Peyer's patch (tissue), 4 donors: ENCODE data around the gene SLC17A6. TPM values are rescaled to one million over a fixed set of nuclear protein-coding genes. Genes with fewer than 3 reads are reported as not detected.

Experiments
- DNase-seq, 3 donors: peaks; one replicate each; pipeline ENCODE4 v3.0.0-alpha.2; 2017 to 2019
- H3K27ac ChIP-seq, 4 donors: fragments of 200-600 bp; sonication (generic); one replicate each; pipeline ENCODE4 v1.5.1; 2016 to 2019
- H3K27me3 ChIP-seq, 2 donors: fragments of 200-600 bp; sonication (generic); one replicate each; pipeline ENCODE4 v1.5.1; 2019
- H3K36me3 ChIP-seq, 3 donors: fragments of 200-600 bp; sonication (generic); one replicate each; pipeline ENCODE4 v1.5.1; 2016 to 2019
- H3K4me1 ChIP-seq, 4 donors: fragments of 200-600 bp; sonication (generic); one replicate each; pipeline ENCODE4 v1.5.1; 2016 to 2019
- H3K4me3 ChIP-seq, 4 donors: fragments of 200-600 bp; sonication (generic); 1 replicate in 3 of 4; 2 replicates in 1 of 4; pipeline ENCODE4 v1.5.1; 2016 to 2019; ENCODE audit warnings: mild to moderate bottlenecking in 1 of 4
- H3K9me3 ChIP-seq, 4 donors: fragments of 200-600 bp; sonication (generic); one replicate each; pipeline ENCODE4 v1.5.1; 2016 to 2019; ENCODE audit warnings: mild to moderate bottlenecking in 1 of 4
- CTCF ChIP-seq, 6 experiments: fragments of 450-650 bp in 4 of 6; fragments of 200-600 bp in 2 of 6; sonication (generic) in 1 of 6; IDR thresholded peaks; one replicate each; pipeline ENCODE4 v1.5.1; 2017 to 2019; ENCODE audit warnings: antibody characterized with exemption in 6 of 6, mild to moderate bottlenecking in 3 of 6, moderate library complexity in 1 of 6
- POLR2A ChIP-seq, 2 donors: fragments of 450-650 bp; IDR thresholded peaks; one replicate each; pipeline ENCODE4 v1.5.1; 2017; ENCODE audit warnings: antibody characterized with exemption in 2 of 2, mild to moderate bottlenecking in 2 of 2, moderate library complexity in 2 of 2
- total RNA-seq, 4 donors: library from RNA; depleted of rRNA; stranded (reverse); fragments of >200 nt; gene quantifications; one replicate each; pipeline ENCODE4 v1.1.0, GENCODE V29; 2016

Gene SLC17A6
- total RNA-seq, 4 donors from 2014 or later = not detected

GRCh38 chr11:22342211-22343031, 4.2 kb downstream of the SLC17A6 start:
- peaks cover 0 to 26% of the 10 kb centered on the region in 2 donors for H3K27me3 ChIP-seq
- no peaks in the 10 kb centered on the region for H3K4me1 ChIP-seq
- no peak overlapping the region for H3K4me3 ChIP-seq
- H3K27ac ChIP-seq = no peak overlapping the region
- DNase-seq = no peak
- H3K36me3 ChIP-seq = no peaks in the 10 kb centered on the region
- no peak for TF ChIP-seq CTCF (IDR thresholded peaks at IDR 0.05)
- no peak for TF ChIP-seq POLR2A (IDR thresholded peaks at IDR 0.05)
- H3K9me3 ChIP-seq = no peaks in the 10 kb centered on the region

GRCh38 chr11:22343032-22343324, 4.8 kb downstream of the SLC17A6 start:
- no peak for DNase-seq
- Histone ChIP-seq H3K27ac (no peak overlapping the region), H3K4me3 (no peak overlapping the region), H3K9me3 (no peaks in the 10 kb centered on the region), H3K36me3 (no peaks in the 10 kb centered on the region), H3K27me3 (peaks cover 0 to 24% of the 10 kb centered on the region in 2 donors), H3K4me1 (no peaks in the 10 kb centered on the region)
- no peak for TF ChIP-seq POLR2A (IDR thresholded peaks at IDR 0.05)
- TF ChIP-seq CTCF (IDR thresholded peaks at IDR 0.05) = no peak

- DNase-seq = no peak
- no peaks in the 10 kb centered on the region for H3K36me3 ChIP-seq
- no peak overlapping the region for H3K27ac ChIP-seq
- H3K9me3 ChIP-seq = no peaks in the 10 kb centered on the region
- TF ChIP-seq CTCF (IDR thresholded peaks at IDR 0.05) = no peak
- TF ChIP-seq POLR2A (IDR thresholded peaks at IDR 0.05) = no peak
- H3K4me1 ChIP-seq = no peaks in the 10 kb centered on the region
- peaks cover 0 to 19% of the 10 kb centered on the region in 2 donors for H3K27me3 ChIP-seq
- no peak overlapping the region for H3K4me3 ChIP-seq
Observed at GRCh38 chr11:22343371-22344032, 5.3 kb downstream of the SLC17A6 start.

- Histone ChIP-seq H3K27ac (no peak overlapping the region), H3K4me1 (no peaks in the 10 kb centered on the region), H3K4me3 (no peak overlapping the region), H3K27me3 (peaks cover 0 to 19% of the 10 kb centered on the region in 2 donors), H3K36me3 (no peaks in the 10 kb centered on the region), H3K9me3 (no peaks in the 10 kb centered on the region)
- DNase-seq = no peak
- TF ChIP-seq POLR2A (IDR thresholded peaks at IDR 0.05) = no peak
- no peak for TF ChIP-seq CTCF (IDR thresholded peaks at IDR 0.05)
Observed at GRCh38 chr11:22344081-22344480, 5.9 kb downstream of the SLC17A6 start.

GRCh38 chr11:22346282-22346681, 8.1 kb downstream of the SLC17A6 start:
- Histone ChIP-seq H3K36me3 (no peaks in the 10 kb centered on the region), H3K4me3 (no peak overlapping the region), H3K4me1 (no peaks in the 10 kb centered on the region), H3K9me3 (no peaks in the 10 kb centered on the region), H3K27me3 (peaks cover 0 to 6% of the 10 kb centered on the region in 2 donors), H3K27ac (no peak overlapping the region)
- no peak for DNase-seq
- no peak for TF ChIP-seq POLR2A (IDR thresholded peaks at IDR 0.05)

GRCh38 chr11:22347857-22348487, 9.8 kb downstream of the SLC17A6 start:
- no peak overlapping the region for H3K27ac ChIP-seq
- no peaks in the 10 kb centered on the region for H3K9me3 ChIP-seq
- no peaks in the 10 kb centered on the region for H3K4me1 ChIP-seq
- H3K36me3 ChIP-seq = no peaks in the 10 kb centered on the region
- no peak overlapping the region for H3K4me3 ChIP-seq
- TF ChIP-seq POLR2A (IDR thresholded peaks at IDR 0.05) (no peak), CTCF (IDR thresholded peaks at IDR 0.05) (no peak)
- no peaks in the 10 kb centered on the region for H3K27me3 ChIP-seq
- DNase-seq = no peak
